PC-3 (cell line): ENCODE data around the gene COL12A1. TPM values are rescaled to one million over a fixed set of nuclear protein-coding genes. Genes with fewer than 3 reads are reported as not detected.

ENCODE experiments used
- ATAC-seq: fragments of 200-7000 bp; cut with Tn5 transposase; 2 replicates; pipeline ENCODE4 v1.9.1; 2020; ENCODE audit warnings: mild to moderate bottlenecking, moderate library complexity
- BruUV-seq: library from RNA; stranded (reverse); fragments of 400-500 nt; replicated peaks from 2 replicates; lab custom pipeline; 2021; lab: Mats Ljungman, UMichigan
- CTCF ChIA-PET: fragments of 300-600 bp; sonication (Branson Sonifier 250); formaldehyde crosslinking; loops from one replicate; lab custom pipeline; 2022; ENCODE audit warnings: antibody characterized with exemption; lab: Charles Lee
- POLR2A ChIA-PET: fragments of 300-600 bp; sonication (Branson Sonifier 250); formaldehyde crosslinking; loops from one replicate; lab custom pipeline; 2022; ENCODE audit warnings: antibody characterized with exemption; ENCODE audit not compliant: unreplicated experiment; lab: Charles Lee
- DNase-seq: peaks from one replicate; pipeline ENCODE4 v3.0.0-alpha.2; 2015
- H2AFZ ChIP-seq: fragments of 300-600 bp; sonication (generic); 2 replicates; pipeline ENCODE4 v1.6.0; 2016; ENCODE audit warnings: antibody characterized with exemption, low read length
- H3F3A ChIP-seq: fragments of 300-600 bp; sonication (generic); one replicate; pipeline ENCODE4 v1.6.0; 2017; ENCODE audit warnings: antibody characterized with exemption, low read length, control low read depth, mild to moderate bottlenecking; ENCODE audit not compliant: unreplicated experiment
- H3K27ac ChIP-seq: fragments of 300-600 bp; sonication (generic); 2 replicates; pipeline ENCODE4 v1.5.1; 2016; ENCODE audit warnings: mild to moderate bottlenecking, low read length
- H3K27me3 ChIP-seq: fragments of 300-600 bp; sonication (generic); 2 replicates; pipeline ENCODE4 v1.6.1; 2016; ENCODE audit warnings: low read length, mixed read lengths
- H3K36me3 ChIP-seq: fragments of 300-600 bp; sonication (generic); 2 replicates; pipeline ENCODE4 v1.6.1; 2016; ENCODE audit warnings: low read depth, mixed run types, low read length, mixed read lengths
- H3K4me1 ChIP-seq: fragments of 300-600 bp; sonication (generic); 2 replicates; pipeline ENCODE4 v1.5.1; 2016; ENCODE audit warnings: low read length; ENCODE audit not compliant: insufficient read depth
- H3K4me2 ChIP-seq: fragments of 300-600 bp; sonication (generic); 2 replicates; pipeline ENCODE4 v1.6.0; 2016; ENCODE audit warnings: low read length
- H3K4me3 ChIP-seq: fragments of 300-600 bp; sonication (generic); 2 replicates; pipeline ENCODE4 v1.5.1; 2016; ENCODE audit warnings: mild to moderate bottlenecking, low read length, mixed read lengths
- H3K79me2 ChIP-seq: fragments of 300-600 bp; sonication (generic); 2 replicates; pipeline ENCODE4 v1.6.1; 2017; ENCODE audit warnings: low read length, mixed read lengths
- H3K9ac ChIP-seq: fragments of 300-600 bp; sonication (generic); 2 replicates; pipeline ENCODE4 v1.6.0; 2016; ENCODE audit warnings: mild to moderate bottlenecking, low read length
- H3K9me2 ChIP-seq: fragments of 300-600 bp; sonication (generic); replicated peaks from 2 replicates; pipeline ENCODE4 v1.6.1; 2016; ENCODE audit warnings: mixed run types, low read length, mixed read lengths
- H3K9me3 ChIP-seq: fragments of 300-600 bp; sonication (generic); 2 replicates; pipeline ENCODE4 v1.6.1; 2016; ENCODE audit warnings: low read length, mixed read lengths
- H4K20me1 ChIP-seq: fragments of 300-600 bp; sonication (generic); 2 replicates; pipeline ENCODE4 v1.6.1; 2016; ENCODE audit warnings: low read length, mixed read lengths
- EZH2 ChIP-seq: fragments of 300-600 bp; sonication (generic); IDR thresholded peaks from one replicate; pipeline ENCODE4 v1.6.1; 2017; ENCODE audit warnings: antibody characterized with exemption, mild to moderate bottlenecking, low read length; ENCODE audit not compliant: unreplicated experiment
- EZH2phosphoT487 ChIP-seq: fragments of 300-600 bp; sonication (generic); IDR thresholded peaks from 2 replicates; pipeline ENCODE4 v1.6.1; 2018; ENCODE audit warnings: mild to moderate bottlenecking, antibody characterized with exemption, low read length, borderline replicate concordance
- intact Hi-C: fragments of 100-400 bp; cut with micrococcal nuclease; formaldehyde crosslinking; loops from 2 replicates; pipeline ENCODE4 v1.9.0; 2023
- total RNA-seq: library from RNA; depleted of rRNA; stranded (reverse); fragments of >200 nt; gene quantifications from 2 replicates; pipeline ENCODE4 v1.2.3, GENCODE V29; 2014
- TF ChIP-seq, protein P1 (sequence below): fragments of 300-600 bp; sonication (generic); conservative IDR thresholded peaks from 2 replicates; pipeline ENCODE4 v1.5.1; 2017; ENCODE audit warnings: antibody characterized with exemption, low read depth, mild to moderate bottlenecking, low read length

Gene COL12A1
- total RNA-seq, 1 experiment from 2014 or later, result 24.2 TPM

DNA sequence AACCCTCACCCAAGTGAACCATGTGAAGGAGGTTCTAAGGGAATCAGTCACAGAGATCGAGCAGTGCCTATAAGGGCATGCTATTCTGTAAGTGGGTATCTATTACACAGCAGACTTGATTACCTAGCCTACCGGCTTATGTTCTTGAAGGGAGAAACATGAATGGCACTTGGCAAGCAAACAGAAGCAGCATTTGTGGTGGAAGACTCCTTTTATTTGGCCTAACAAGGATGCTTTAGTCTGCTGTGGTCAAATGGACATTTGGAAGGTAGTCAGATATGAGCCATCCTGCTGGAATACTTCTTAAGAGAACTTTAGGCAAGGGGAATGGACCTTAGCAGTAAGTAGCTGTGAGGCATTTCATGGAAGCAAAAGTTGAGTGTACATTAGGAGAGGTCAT is 126.3 kb downstream of the COL12A1 start:
- H3K4me3 ChIP-seq, result no peak overlapping the region
- H3K9me3 ChIP-seq, result no peaks in the 10 kb centered on the region
- ATAC-seq (no peak), DNase-seq (no peak)
- H3K4me1 ChIP-seq, result no peaks in the 10 kb centered on the region
- H3K27me3 ChIP-seq, result no peaks in the 10 kb centered on the region
- no peaks in the 10 kb centered on the region for H3K9me2 ChIP-seq
- ChIA-PET POLR2A (no interaction called here), CTCF (no interaction called here)
- no peaks in the 10 kb centered on the region for H3K36me3 ChIP-seq
- no peak overlapping the region for H2AFZ ChIP-seq
- H3K4me2 ChIP-seq, result no peak overlapping the region
- BruUV-seq, result no TSS peak
- no peaks in the 10 kb centered on the region for H3K79me2 ChIP-seq
- intact Hi-C loops, result no loop called here
- no peaks in the 10 kb centered on the region for H3F3A ChIP-seq
- H4K20me1 ChIP-seq, result no peaks in the 10 kb centered on the region
- H3K27ac ChIP-seq, result no peak overlapping the region
- TF ChIP-seq, protein P1, sequence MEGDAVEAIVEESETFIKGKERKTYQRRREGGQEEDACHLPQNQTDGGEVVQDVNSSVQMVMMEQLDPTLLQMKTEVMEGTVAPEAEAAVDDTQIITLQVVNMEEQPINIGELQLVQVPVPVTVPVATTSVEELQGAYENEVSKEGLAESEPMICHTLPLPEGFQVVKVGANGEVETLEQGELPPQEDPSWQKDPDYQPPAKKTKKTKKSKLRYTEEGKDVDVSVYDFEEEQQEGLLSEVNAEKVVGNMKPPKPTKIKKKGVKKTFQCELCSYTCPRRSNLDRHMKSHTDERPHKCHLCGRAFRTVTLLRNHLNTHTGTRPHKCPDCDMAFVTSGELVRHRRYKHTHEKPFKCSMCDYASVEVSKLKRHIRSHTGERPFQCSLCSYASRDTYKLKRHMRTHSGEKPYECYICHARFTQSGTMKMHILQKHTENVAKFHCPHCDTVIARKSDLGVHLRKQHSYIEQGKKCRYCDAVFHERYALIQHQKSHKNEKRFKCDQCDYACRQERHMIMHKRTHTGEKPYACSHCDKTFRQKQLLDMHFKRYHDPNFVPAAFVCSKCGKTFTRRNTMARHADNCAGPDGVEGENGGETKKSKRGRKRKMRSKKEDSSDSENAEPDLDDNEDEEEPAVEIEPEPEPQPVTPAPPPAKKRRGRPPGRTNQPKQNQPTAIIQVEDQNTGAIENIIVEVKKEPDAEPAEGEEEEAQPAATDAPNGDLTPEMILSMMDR, result no peak
- TF ChIP-seq EZH2phosphoT487, result no peak
- TF ChIP-seq EZH2, result no peak
- H3K9ac ChIP-seq, result no peak overlapping the region

DNA sequence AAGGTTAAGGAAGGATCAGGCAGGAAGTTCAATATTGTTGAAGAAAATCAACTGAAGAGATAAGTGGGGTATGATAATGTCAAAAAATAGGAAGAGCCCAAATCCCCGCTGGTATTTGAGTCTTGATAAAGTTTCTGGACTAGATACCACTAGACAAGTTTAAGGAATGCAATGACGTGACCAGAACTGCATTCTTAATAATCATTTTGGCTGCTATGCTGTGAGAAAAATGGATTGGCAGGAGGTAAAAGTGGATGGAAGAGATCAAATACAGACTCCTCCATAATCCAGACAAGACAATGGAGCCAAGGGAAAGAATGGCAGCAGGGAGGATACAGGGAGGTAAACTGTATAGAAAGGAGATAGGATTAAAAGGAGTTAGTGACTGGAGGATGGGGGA is 128.2 kb downstream of the COL12A1 start:
- Histone ChIP-seq H3F3A (no peaks in the 10 kb centered on the region), H3K27ac (no peak overlapping the region), H3K9me3 (no peaks in the 10 kb centered on the region), H3K9ac (no peak overlapping the region), H4K20me1 (no peaks in the 10 kb centered on the region), H2AFZ (no peak overlapping the region), H3K9me2 (no peaks in the 10 kb centered on the region), H3K4me1 (no peaks in the 10 kb centered on the region), H3K4me3 (no peak overlapping the region), H3K79me2 (no peaks in the 10 kb centered on the region), H3K4me2 (no peak overlapping the region), H3K27me3 (no peaks in the 10 kb centered on the region), H3K36me3 (no peaks in the 10 kb centered on the region)
- ChIA-PET CTCF (no interaction called here), POLR2A (no interaction called here)
- ATAC-seq, result no peak
- DNase-seq, result no peak
- intact Hi-C loops, result no loop called here
- TF ChIP-seq EZH2, result no peak
- TF ChIP-seq EZH2phosphoT487, result no peak
- TF ChIP-seq, protein P1, result no peak
- no TSS peak for BruUV-seq

- Histone ChIP-seq H2AFZ (no peak overlapping the region), H3K9me3 (no peaks in the 10 kb centered on the region), H3K9ac (no peak overlapping the region), H3K79me2 (no peaks in the 10 kb centered on the region), H4K20me1 (no peaks in the 10 kb centered on the region), H3K27me3 (no peaks in the 10 kb centered on the region), H3K9me2 (no peaks in the 10 kb centered on the region), H3K4me1 (no peaks in the 10 kb centered on the region), H3F3A (no peaks in the 10 kb centered on the region), H3K36me3 (no peaks in the 10 kb centered on the region), H3K4me2 (no peak overlapping the region), H3K27ac (no peak overlapping the region), H3K4me3 (no peak overlapping the region)
- DNase-seq (no peak), ATAC-seq (no peak)
- ChIA-PET POLR2A (no interaction called here), CTCF (no interaction called here)
- intact Hi-C loops, result no loop called here
- no TSS peak for BruUV-seq
- TF ChIP-seq EZH2 (no peak), EZH2phosphoT487 (no peak)
- TF ChIP-seq, protein P1, result no peak
These were observed 129.8 kb downstream of the COL12A1 start for GRCh38 chr6:75076009-75076408.
